Endothelial cell (in vitro differentiated cells): ENCODE results near the gene TJAP1. TPM values are rescaled to one million over a fixed set of nuclear protein-coding genes. Genes with fewer than 3 reads are reported as not detected.
A peak's percentile ranks its signal among the peaks of the same experiment; 100 is the strongest.

Experiments used
- DNase-seq: peaks from one replicate; pipeline ENCODE4 v3.0.0; 2021; ENCODE audit warnings: low spot score
- H3K27ac Mint-ChIP-seq: one replicate; pipeline ENCODE4 v1.8.0; 2021; ENCODE audit warnings: mixed read lengths, inconsistent platforms; ENCODE audit not compliant: unreplicated experiment
- H3K27me3 Mint-ChIP-seq: one replicate; pipeline ENCODE4 v1.8.0; 2021; ENCODE audit warnings: mild to moderate bottlenecking, moderate library complexity, mixed read lengths, inconsistent platforms; ENCODE audit not compliant: unreplicated experiment
- H3K36me3 Mint-ChIP-seq: one replicate; pipeline ENCODE4 v1.8.0; 2021; ENCODE audit warnings: mild to moderate bottlenecking, low read depth, mixed read lengths, inconsistent platforms; ENCODE audit not compliant: unreplicated experiment
- H3K4me1 Mint-ChIP-seq: one replicate; pipeline ENCODE4 v1.8.0; 2021; ENCODE audit warnings: mild to moderate bottlenecking, mixed read lengths, inconsistent platforms; ENCODE audit not compliant: unreplicated experiment
- H3K4me3 Mint-ChIP-seq: one replicate; pipeline ENCODE4 v1.8.0; 2021; ENCODE audit warnings: mild to moderate bottlenecking, mixed read lengths, inconsistent platforms; ENCODE audit not compliant: unreplicated experiment
- H3K9me3 Mint-ChIP-seq: one replicate; pipeline ENCODE4 v1.8.0; 2021; ENCODE audit warnings: mixed read lengths, inconsistent platforms; ENCODE audit not compliant: unreplicated experiment
- CTCF ChIP-seq: fragments of 200-600 bp; sonication (generic); IDR thresholded peaks from one replicate; pipeline ENCODE4 v1.5.0; 2021; ENCODE audit warnings: antibody characterized with exemption; ENCODE audit not compliant: unreplicated experiment
- total RNA-seq: library from RNA; stranded (reverse); fragmentation: NEBNext Ultra II Directional; extraction: Animal tissue kit (Norgen Biotek cat#: 25700); gene quantifications from one replicate; pipeline ENCODE4 v1.2.1, GENCODE V29; 2021; ENCODE audit not compliant: unreplicated experiment

Gene TJAP1
- total RNA-seq, 1 donor from 2014 or later: 41.8 TPM

- H3K27ac Mint-ChIP-seq: peak overlapping the region; percentile 65
- peaks cover 1% of the 10 kb centered on the region for H3K27me3 Mint-ChIP-seq
- H3K4me3 Mint-ChIP-seq: peak overlapping the region; percentile 90
- DNase-seq: no peak
- no peak for TF ChIP-seq CTCF
- H3K9me3 Mint-ChIP-seq: no peaks in the 10 kb centered on the region
- H3K4me1 Mint-ChIP-seq: peaks cover 21% of the 10 kb centered on the region
- no peaks in the 10 kb centered on the region for H3K36me3 Mint-ChIP-seq
Observed at GRCh38 chr6:43476746-43477145, 624 bp upstream of the TJAP1 start.

DNA sequence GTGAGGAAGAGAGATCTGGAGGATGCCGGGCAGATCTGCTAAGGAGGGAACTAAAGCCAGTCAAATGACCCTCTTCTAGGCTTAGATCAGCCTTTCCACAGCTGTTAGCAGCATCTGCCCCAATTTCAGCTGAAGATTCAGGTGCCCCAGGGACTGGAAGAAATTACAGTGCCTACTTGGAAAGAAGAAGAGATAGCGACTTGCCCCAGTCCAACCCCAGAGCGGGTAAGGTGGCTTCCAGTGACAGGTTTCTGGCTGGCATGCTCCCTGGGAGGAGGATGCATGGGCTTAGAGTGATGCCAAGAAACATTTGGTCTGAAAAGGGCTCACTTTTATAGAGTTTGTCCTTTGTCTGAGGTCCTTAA, 620 bp downstream of the TJAP1 start:
- H3K4me1 Mint-ChIP-seq: peaks cover 21% of the 10 kb centered on the region
- H3K27me3 Mint-ChIP-seq: peaks cover 1% of the 10 kb centered on the region
- peak overlapping the region; percentile 90 for H3K4me3 Mint-ChIP-seq
- H3K36me3 Mint-ChIP-seq: no peaks in the 10 kb centered on the region
- H3K9me3 Mint-ChIP-seq: no peaks in the 10 kb centered on the region
- DNase-seq: no peak
- peak overlapping the region; percentile 65 for H3K27ac Mint-ChIP-seq
- TF ChIP-seq CTCF: no peak

GRCh38 chr6:43481075-43481474, 3.7 kb downstream of the TJAP1 start:
- H3K9me3 Mint-ChIP-seq: no peaks in the 10 kb centered on the region
- H3K4me1 Mint-ChIP-seq: peaks cover 21% of the 10 kb centered on the region
- H3K27ac Mint-ChIP-seq: no peak overlapping the region
- H3K36me3 Mint-ChIP-seq: no peaks in the 10 kb centered on the region
- DNase-seq: no peak
- TF ChIP-seq CTCF: no peak
- peaks cover 1% of the 10 kb centered on the region for H3K27me3 Mint-ChIP-seq
- H3K4me3 Mint-ChIP-seq: no peak overlapping the region

GRCh38 chr6:43481591-43482236, 4.3 kb downstream of the TJAP1 start:
- H3K9me3 Mint-ChIP-seq: no peaks in the 10 kb centered on the region
- no peaks in the 10 kb centered on the region for H3K36me3 Mint-ChIP-seq
- peaks cover 21% of the 10 kb centered on the region for H3K4me1 Mint-ChIP-seq
- H3K27me3 Mint-ChIP-seq: no peaks in the 10 kb centered on the region
- DNase-seq: no peak
- TF ChIP-seq CTCF: no peak
- H3K4me3 Mint-ChIP-seq: no peak overlapping the region
- H3K27ac Mint-ChIP-seq: no peak overlapping the region

DNA sequence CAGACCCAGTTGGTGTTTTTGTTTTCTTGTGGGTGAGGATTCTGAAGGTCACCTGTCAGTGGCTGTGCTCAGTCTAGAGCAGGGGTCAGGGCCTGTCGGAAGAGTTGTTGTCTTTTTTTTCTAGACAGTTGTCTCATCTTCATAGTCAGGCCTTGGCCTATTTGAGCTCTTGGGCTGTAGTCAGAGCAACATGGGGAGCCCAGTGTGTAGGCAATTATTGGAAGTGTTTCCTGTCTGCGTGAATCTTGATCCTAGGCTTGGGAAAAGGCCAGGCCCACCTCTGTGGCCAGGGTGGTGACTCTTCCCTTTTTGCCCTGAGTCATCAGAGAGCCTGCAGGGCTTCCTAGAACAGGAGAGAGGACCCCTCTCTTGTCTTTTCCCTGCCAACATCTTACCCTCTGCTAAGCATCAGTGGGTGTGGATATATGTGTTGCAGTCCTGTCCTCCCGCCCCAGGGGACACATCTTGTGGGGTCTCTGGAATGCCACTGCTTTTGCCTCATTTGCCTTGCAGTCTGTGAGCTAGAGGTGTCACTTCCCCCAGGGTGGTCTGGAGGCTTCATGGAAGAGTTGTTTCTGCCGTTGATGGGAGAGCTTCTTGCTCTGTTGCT, 11.4 kb downstream of the TJAP1 start:
- no peak for TF ChIP-seq CTCF
- H3K27ac Mint-ChIP-seq: no peak overlapping the region
- H3K4me1 Mint-ChIP-seq: peaks cover 7% of the 10 kb centered on the region
- H3K4me3 Mint-ChIP-seq: no peak overlapping the region
- H3K36me3 Mint-ChIP-seq: peaks cover 9% of the 10 kb centered on the region
- H3K27me3 Mint-ChIP-seq: no peaks in the 10 kb centered on the region
- H3K9me3 Mint-ChIP-seq: no peaks in the 10 kb centered on the region
- DNase-seq: no peak
